NCI-H128 (cell line): ENCODE measurements around the gene EPB41L1.

ENCODE experiments used
- DNase-seq: peaks from one replicate; lab custom pipeline; 2025; ENCODE audit not compliant: unreplicated experiment; lab: John Stamatoyannopoulos, UW

EPB41L1 gene

GRCh38 chr20:36275441-36276189, 121.1 kb downstream of the EPB41L1 start:
- DNase-seq: no peak

GRCh38 chr20:36277546-36277945, 123.0 kb downstream of the EPB41L1 start:
- no peak for DNase-seq

- no peak for DNase-seq
These were observed 124.8 kb downstream of the EPB41L1 start for GRCh38 chr20:36279362-36279761.

GRCh38 chr20:36279776-36280175, 125.2 kb downstream of the EPB41L1 start:
- DNase-seq: no peak

GRCh38 chr20:36281785-36282380, 127.3 kb downstream of the EPB41L1 start:
- DNase-seq: no peak
